Esophagus squamous epithelium (tissue), 5 donors: Measurements from ENCODE around the gene ACTR3. TPM values are rescaled to one million over a fixed set of nuclear protein-coding genes. Genes with fewer than 3 reads are reported as not detected.

ENCODE experiments used
- DNase-seq: peaks from one replicate; lab custom pipeline; 2025; lab: John Stamatoyannopoulos, UW
- H3K27ac ChIP-seq, 4 donors: fragments of 200-600 bp; sonication (generic); one replicate each; pipeline ENCODE4 v1.5.1; 2016 to 2019; ENCODE audit warnings: mild to moderate bottlenecking in 1 of 4
- H3K27me3 ChIP-seq, 4 donors: fragments of 200-600 bp; sonication (generic); 1 replicate in 3 of 4; 2 replicates in 1 of 4; pipeline versions ENCODE4 v1.5.1 to v1.6.0; 2017 to 2021; ENCODE audit warnings: antibody characterized with exemption in 1 of 4
- H3K36me3 ChIP-seq, 3 donors: fragments of 200-600 bp; sonication (generic); one replicate each; pipeline ENCODE4 v1.5.1; 2016 to 2019
- H3K4me1 ChIP-seq, 3 donors: fragments of 200-600 bp; sonication (generic); one replicate each; pipeline ENCODE4 v1.5.1; 2017 to 2019
- H3K4me3 ChIP-seq, 4 donors: fragments of 200-600 bp; sonication (generic); 1 replicate in 3 of 4; 2 replicates in 1 of 4; pipeline ENCODE4 v1.5.1; 2016 to 2019; ENCODE audit warnings: mild to moderate bottlenecking in 2 of 4, moderate library complexity in 1 of 4
- H3K9me3 ChIP-seq, 3 donors: fragments of 200-600 bp; sonication (generic); one replicate each; pipeline ENCODE4 v1.5.1; 2016 to 2019
- CTCF ChIP-seq, 6 experiments: fragments of 450-650 bp in 4 of 6; fragments of 200-600 bp in 2 of 6; sonication (generic) in 2 of 6; IDR thresholded peaks; one replicate each; pipeline ENCODE4 v1.5.1; 2016 to 2019; ENCODE audit warnings: antibody characterized with exemption in 6 of 6, mild to moderate bottlenecking in 4 of 6, moderate library complexity in 4 of 6
- POLR2A ChIP-seq, 4 donors: fragments of 450-650 bp; IDR thresholded peaks; one replicate each; pipeline ENCODE4 v1.6.1; 2017; ENCODE audit warnings: antibody characterized with exemption in 4 of 4, mild to moderate bottlenecking in 4 of 4, moderate library complexity in 3 of 4
- WGBS, 2 donors: methylation state at CpG; one replicate each; pipeline ENCODE4 v1.1.5; 2018; 5-methylcytosine and 5-hydroxymethylcytosine counted together
- intact Hi-C: fragments of 100-400 bp; cut with DNase I; formaldehyde crosslinking; loops from one replicate; pipeline ENCODE4 v1.15.0; 2022
- total RNA-seq, 4 donors: library from RNA; depleted of rRNA; stranded (reverse); fragments of >200 nt; gene quantifications; one replicate each; pipeline ENCODE4 v1.1.0, GENCODE V29; 2016
- donor health status: DM: yes; HTN: yes; CAD: no.

The ACTR3 gene
- total RNA-seq, 4 donors from 2014 or later, result 164 to 274 (median 226) TPM

GRCh38 chr2:113863144-113863543 lies 26.7 kb upstream of the ACTR3 start:
- Histone ChIP-seq H3K27me3 (no peaks in the 10 kb centered on the region), H3K4me1 (peaks cover 0 to 8% (median 3%) of the 10 kb centered on the region in 3 donors), H3K36me3 (no peaks in the 10 kb centered on the region), H3K4me3 (no peak overlapping the region), H3K27ac (no peak overlapping the region), H3K9me3 (no peaks in the 10 kb centered on the region)
- 53 to 64% methylated on average over 3 of the region's 3 CpGs for WGBS, 2 donors
- no peak for DNase-seq
- TF ChIP-seq CTCF (IDR thresholded peaks at IDR 0.05) (no peak), POLR2A (IDR thresholded peaks at IDR 0.05) (no peak)
- intact Hi-C loops, result no loop called here

DNA sequence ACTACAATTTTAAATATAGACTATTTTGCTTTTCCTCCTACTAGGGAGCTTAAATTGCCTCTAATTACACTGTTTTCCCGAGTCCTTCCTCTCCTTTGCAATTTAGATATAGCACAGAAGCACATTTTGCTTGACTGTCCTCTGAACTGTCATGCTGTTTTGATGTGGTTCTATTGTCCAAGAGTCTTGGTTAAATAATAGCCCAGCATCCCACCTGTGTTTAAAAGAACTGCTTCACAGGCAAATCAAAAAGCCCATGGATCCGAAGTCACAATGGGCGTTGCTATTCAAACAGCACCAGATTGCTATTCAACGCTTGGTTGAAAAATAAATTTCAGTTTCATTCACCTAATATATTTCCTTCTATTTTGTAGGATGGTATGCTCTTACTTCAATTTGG lies 22.3 kb upstream of the ACTR3 start:
- intact Hi-C loops, result no loop called here
- Histone ChIP-seq H3K27ac (no peak overlapping the region), H3K27me3 (no peaks in the 10 kb centered on the region), H3K4me3 (no peak overlapping the region), H3K4me1 (no peaks in the 10 kb centered on the region), H3K36me3 (no peaks in the 10 kb centered on the region), H3K9me3 (no peaks in the 10 kb centered on the region)
- WGBS, 2 donors, result 69 to 77% methylated on average over 4 of the region's 4 CpGs
- no peak for TF ChIP-seq CTCF (IDR thresholded peaks at IDR 0.05)
- TF ChIP-seq POLR2A (IDR thresholded peaks at IDR 0.05), result no peak
- no peak for DNase-seq

DNA sequence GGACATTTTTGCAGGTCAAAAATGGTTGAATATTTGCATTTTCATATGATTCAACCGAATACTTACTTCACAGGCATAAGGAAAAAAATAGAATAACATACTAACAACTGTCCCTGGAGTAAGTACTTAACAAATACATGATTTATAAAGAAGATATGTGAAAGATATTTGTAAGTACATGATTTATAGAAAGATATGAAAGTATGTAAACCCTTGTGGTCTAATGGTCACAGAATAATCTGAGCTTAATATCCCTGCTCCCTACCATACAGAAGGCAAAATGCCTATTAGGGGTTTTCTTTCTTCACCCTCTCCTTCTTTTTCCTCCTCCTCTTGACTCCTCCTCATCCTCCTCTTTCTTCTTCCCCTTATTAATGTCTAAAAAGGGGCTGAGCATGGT lies 20.6 kb upstream of the ACTR3 start:
- Histone ChIP-seq H3K9me3 (no peaks in the 10 kb centered on the region), H3K36me3 (no peaks in the 10 kb centered on the region), H3K4me1 (no peaks in the 10 kb centered on the region), H3K27me3 (no peaks in the 10 kb centered on the region), H3K27ac (no peak overlapping the region), H3K4me3 (no peak overlapping the region)
- DNase-seq, result no peak
- intact Hi-C loops, result no loop called here
- TF ChIP-seq CTCF (IDR thresholded peaks at IDR 0.05) (no peak), POLR2A (IDR thresholded peaks at IDR 0.05) (no peak)
- 78 to 92% methylated on average over 1 of the region's 1 CpG for WGBS, 2 donors

DNA sequence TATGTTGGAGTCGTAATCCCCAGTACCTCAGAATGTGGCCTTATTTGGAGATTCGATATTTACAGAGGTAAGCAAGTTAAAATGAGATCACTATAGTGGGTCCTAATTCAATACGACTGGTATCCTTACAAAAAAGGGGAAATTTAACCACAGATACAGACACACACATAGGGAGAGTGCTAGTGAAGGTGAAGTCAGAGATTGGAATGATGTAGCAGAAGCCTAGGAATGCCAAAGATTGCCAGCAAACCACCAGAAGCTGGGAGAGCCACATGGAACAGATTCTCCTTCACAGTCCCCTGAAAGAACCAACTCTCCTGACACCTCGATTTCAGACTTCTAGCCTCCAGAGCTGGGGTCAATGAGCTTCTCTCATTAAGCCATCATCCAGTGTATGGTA lies 17.7 kb upstream of the ACTR3 start:
- intact Hi-C loops, result no loop called here
- no peak overlapping the region for H3K27ac ChIP-seq
- peaks cover 3 to 14% (median 5%) of the 10 kb centered on the region in 3 donors for H3K4me1 ChIP-seq
- no peak overlapping the region for H3K4me3 ChIP-seq
- no peaks in the 10 kb centered on the region for H3K9me3 ChIP-seq
- no peaks in the 10 kb centered on the region for H3K27me3 ChIP-seq
- no peak for DNase-seq
- no peaks in the 10 kb centered on the region for H3K36me3 ChIP-seq
- WGBS, 2 donors, result 74 to 85% methylated on average over 4 of the region's 4 CpGs
- no peak for TF ChIP-seq POLR2A (IDR thresholded peaks at IDR 0.05)
- no peak for TF ChIP-seq CTCF (IDR thresholded peaks at IDR 0.05)

DNA sequence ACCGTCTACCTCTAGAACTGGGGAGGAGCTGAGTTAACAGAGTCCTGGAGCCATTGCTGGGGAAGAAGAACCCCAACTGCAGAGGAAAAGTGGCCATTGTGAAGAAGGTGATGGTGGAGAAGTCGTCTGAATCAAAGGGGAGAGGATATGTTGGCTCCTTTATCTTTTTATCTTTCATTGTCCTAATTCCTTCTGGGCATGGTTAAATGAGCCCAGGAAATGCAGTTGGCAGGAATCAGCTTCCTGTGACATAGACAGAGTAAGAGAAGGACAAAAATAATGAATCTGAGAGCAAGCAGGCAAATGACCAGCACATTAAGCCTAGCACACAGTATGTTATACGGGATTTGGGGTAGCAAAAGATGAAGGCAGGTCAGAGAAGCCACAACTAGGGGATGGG lies 16.0 kb upstream of the ACTR3 start:
- no peaks in the 10 kb centered on the region for H3K9me3 ChIP-seq
- intact Hi-C loops, result no loop called here
- no peaks in the 10 kb centered on the region for H3K36me3 ChIP-seq
- H3K4me1 ChIP-seq, result peaks cover 10 to 30% (median 12%) of the 10 kb centered on the region in 3 donors
- no peak overlapping the region for H3K4me3 ChIP-seq
- no peak for DNase-seq
- TF ChIP-seq POLR2A (IDR thresholded peaks at IDR 0.05) (no peak), CTCF (IDR thresholded peaks at IDR 0.05) (no peak)
- no peak overlapping the region for H3K27ac ChIP-seq
- no peaks in the 10 kb centered on the region for H3K27me3 ChIP-seq
- WGBS, 2 donors, result 33 to 47% methylated on average over 3 of the region's 3 CpGs
